ENCODE measurements around the gene UGT1A3.

UGT1A3 gene

DNA sequence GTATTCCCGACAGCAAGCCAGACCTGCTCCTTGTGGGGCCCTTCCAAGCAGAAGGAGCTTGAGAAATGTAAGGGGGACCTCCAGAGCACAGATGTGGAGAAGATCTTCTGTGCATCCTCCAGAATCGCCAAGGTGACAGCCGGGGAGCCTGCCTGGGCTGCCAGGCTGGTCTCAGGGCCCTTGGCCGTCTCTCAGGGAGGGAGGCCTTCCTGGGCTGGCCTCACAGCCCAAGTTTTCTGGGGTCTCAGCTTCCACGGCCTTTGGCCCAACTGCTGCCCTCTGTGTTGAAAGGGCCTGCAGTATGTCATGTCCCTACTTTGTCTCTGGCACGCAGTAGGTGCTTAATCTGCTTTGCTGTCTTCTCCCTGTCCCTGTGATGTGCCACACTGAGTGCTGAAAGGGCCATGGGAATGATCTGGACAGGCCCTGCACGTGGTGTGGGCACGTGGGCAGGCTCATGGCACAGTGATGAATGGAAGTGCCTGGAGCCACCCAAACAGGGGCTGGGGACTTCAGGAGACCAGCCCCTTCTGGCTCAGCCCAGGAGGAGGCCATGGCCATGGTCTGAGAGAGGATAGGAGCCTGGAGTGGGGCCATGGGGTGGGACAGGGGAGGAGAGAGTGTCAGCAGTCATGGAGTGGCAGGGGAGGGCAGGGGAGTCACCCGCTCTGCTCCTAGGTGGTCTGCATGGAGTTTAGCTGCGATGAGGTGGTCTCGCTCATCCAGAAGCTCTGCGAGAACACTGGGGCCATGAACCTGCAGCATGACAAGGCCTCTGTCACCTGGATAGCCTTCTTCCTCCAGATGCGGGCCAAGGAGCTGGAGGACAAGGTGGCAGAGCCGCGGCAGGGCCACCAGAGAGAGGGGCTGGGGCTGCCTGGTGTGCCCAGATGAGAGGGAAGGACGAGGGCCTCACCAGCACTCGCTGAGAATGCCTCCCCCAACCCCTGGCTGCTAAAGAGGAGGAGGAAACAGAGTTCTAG is 90.1 kb downstream of the UGT1A3 start:
- no peak for DNase-seq

GRCh38 chr2:233819884-233820773 is 91.3 kb downstream of the UGT1A3 start:
- DNase-seq: no peak

GRCh38 chr2:233820774-233821105 is 91.9 kb downstream of the UGT1A3 start:
- DNase-seq: no peak

DNA sequence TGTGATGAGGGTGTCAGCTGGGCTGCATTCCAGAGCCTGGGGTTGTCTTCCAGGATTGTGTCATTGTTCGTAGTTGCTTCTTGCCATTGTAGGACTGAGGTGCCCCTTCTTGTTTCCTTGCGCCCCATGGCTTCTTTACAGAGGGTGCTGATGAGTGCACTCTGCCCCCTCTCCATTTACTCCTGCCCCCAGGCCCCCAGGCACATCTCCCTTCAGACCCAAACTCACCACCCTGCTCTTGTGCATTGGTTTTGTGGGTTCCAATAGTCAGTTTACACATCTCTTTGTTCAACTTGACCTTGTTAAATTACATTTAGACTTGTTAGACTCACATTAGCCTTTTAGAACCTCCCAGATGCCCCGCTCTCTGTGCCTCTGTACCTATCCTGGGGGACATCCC is 92.4 kb downstream of the UGT1A3 start:
- no peak for DNase-seq

DNA sequence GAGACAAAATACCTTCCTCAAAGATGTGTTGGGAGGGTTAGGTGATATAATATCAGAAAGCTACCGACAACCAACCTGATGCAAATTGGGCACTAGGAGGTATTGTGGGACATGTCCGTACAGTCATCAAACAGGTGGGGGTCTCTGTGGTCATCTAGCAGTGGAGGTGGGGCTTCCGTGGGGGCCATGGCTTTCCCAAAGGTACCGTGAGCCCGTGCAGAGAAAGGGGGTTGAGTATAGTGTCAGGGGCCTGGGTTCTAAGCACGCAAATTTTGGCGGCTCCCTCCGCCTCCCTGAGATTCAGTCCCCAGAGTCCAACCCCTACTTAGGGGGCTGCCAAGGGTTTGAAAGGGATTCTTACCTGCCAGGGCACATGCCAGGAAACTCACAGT is 92.9 kb downstream of the UGT1A3 start:
- DNase-seq: no peak

DNA sequence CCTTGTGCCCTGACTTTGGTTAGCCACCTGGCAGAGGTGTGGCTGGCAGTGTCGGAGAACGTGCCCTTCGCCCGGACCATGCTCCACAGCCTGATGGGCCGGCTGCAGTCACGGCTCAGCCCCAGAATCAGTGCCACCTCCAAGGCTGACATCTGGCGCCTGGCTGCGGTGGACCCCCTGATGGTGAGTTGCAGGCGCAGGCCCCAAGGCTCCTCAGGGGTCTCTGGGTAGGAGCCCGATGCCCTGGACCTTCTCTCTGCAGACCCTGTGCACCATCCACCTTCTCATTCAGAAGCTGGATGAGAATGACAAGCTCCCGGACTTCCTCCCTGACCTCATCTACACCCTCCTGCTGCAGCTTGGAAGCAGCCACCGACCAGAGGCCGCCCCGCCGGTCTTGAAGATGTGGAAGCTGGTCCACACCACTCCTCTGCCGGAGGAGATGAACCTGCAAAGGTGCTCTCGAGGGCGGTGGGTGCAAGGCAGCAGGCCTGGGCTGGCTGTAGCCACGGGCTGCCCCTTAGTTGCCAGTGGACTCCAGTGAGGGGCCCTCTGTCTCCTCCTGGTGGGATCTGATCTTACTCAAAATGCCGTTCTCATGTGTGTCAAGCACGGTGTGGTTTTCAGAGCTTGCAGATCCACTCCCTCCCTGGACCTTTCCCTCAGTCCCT is 93.4 kb downstream of the UGT1A3 start:
- DNase-seq: no peak
